Panc1 (cell line): ENCODE data around the gene SAFB2.

Experiments used
- POLR2AphosphoS5 ChIP-seq: IDR thresholded peaks from 2 replicates; pipeline ENCODE4 v1.6.1; 2012; ENCODE audit warnings: mild to moderate bottlenecking, low read depth, low read length, moderate library complexity
- SIN3A ChIP-seq: IDR thresholded peaks from 2 replicates; pipeline ENCODE4 v1.6.1; 2012; ENCODE audit warnings: low read depth, mild to moderate bottlenecking, low read length, moderate library complexity, borderline replicate concordance; ENCODE audit not compliant: insufficient read depth
- TCF7L2 ChIP-seq: IDR thresholded peaks from 2 replicates; pipeline ENCODE4 v1.6.1; 2011; ENCODE audit warnings: mild to moderate bottlenecking, low read depth, low read length, inconsistent platforms
- TF ChIP-seq, protein P1 (sequence below): fragments of 450-650 bp; IDR thresholded peaks from 2 replicates; pipeline ENCODE4 v1.5.1; 2017; ENCODE audit warnings: mild to moderate bottlenecking
- TF ChIP-seq, protein P2 (sequence below), 2 experiments: IDR thresholded peaks; 2 replicates each; pipeline ENCODE4 v1.6.1; 2011 to 2012; ENCODE audit warnings: low read depth in 2 of 2, control low read depth in 1 of 2, low read length in 1 of 2, mild to moderate bottlenecking in 1 of 2, moderate library complexity in 1 of 2; ENCODE audit not compliant: insufficient read depth in 1 of 2

DNA sequence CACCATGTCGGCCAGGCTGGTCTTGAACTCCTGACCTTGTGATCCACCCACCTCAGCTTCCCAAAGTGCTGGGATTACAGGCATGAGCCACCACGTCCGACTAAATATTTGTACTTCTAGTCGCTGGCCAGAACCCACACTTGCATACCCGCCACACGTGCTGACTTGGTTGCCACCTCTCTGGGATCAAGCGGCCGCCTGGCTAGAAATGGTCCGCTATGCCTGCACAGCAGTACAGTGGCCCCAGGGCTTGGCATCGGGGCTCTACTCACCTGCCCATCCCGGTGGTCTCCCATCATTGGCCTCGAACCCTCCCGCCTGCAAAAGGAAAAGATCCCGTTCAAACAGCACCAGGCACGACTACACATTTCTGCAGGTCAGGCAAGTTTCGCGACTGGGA, 31.1 kb downstream of the SAFB2 start:
- TF ChIP-seq, protein P1, sequence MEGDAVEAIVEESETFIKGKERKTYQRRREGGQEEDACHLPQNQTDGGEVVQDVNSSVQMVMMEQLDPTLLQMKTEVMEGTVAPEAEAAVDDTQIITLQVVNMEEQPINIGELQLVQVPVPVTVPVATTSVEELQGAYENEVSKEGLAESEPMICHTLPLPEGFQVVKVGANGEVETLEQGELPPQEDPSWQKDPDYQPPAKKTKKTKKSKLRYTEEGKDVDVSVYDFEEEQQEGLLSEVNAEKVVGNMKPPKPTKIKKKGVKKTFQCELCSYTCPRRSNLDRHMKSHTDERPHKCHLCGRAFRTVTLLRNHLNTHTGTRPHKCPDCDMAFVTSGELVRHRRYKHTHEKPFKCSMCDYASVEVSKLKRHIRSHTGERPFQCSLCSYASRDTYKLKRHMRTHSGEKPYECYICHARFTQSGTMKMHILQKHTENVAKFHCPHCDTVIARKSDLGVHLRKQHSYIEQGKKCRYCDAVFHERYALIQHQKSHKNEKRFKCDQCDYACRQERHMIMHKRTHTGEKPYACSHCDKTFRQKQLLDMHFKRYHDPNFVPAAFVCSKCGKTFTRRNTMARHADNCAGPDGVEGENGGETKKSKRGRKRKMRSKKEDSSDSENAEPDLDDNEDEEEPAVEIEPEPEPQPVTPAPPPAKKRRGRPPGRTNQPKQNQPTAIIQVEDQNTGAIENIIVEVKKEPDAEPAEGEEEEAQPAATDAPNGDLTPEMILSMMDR, result no peak
- no peak for TF ChIP-seq TCF7L2
- TF ChIP-seq, protein P2, sequence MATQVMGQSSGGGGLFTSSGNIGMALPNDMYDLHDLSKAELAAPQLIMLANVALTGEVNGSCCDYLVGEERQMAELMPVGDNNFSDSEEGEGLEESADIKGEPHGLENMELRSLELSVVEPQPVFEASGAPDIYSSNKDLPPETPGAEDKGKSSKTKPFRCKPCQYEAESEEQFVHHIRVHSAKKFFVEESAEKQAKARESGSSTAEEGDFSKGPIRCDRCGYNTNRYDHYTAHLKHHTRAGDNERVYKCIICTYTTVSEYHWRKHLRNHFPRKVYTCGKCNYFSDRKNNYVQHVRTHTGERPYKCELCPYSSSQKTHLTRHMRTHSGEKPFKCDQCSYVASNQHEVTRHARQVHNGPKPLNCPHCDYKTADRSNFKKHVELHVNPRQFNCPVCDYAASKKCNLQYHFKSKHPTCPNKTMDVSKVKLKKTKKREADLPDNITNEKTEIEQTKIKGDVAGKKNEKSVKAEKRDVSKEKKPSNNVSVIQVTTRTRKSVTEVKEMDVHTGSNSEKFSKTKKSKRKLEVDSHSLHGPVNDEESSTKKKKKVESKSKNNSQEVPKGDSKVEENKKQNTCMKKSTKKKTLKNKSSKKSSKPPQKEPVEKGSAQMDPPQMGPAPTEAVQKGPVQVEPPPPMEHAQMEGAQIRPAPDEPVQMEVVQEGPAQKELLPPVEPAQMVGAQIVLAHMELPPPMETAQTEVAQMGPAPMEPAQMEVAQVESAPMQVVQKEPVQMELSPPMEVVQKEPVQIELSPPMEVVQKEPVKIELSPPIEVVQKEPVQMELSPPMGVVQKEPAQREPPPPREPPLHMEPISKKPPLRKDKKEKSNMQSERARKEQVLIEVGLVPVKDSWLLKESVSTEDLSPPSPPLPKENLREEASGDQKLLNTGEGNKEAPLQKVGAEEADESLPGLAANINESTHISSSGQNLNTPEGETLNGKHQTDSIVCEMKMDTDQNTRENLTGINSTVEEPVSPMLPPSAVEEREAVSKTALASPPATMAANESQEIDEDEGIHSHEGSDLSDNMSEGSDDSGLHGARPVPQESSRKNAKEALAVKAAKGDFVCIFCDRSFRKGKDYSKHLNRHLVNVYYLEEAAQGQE (IDR thresholded peaks at IDR 0.05; ENCODE audit: insufficient read depth in 1 of 2, low read depth in 2 of 2, low read length in 1 of 2), result no peak
- no peak for TF ChIP-seq SIN3A
- no peak for TF ChIP-seq POLR2AphosphoS5
